AML-193 (cell line): ENCODE data around the gene ZNF500.

ENCODE experiments used
- DNase-seq, 2 experiments: peaks; one replicate each; lab custom pipeline; 2025; lab: John Stamatoyannopoulos, UW

Gene ZNF500

GRCh38 chr16:4772351-4772750 lies 5.4 kb upstream of the ZNF500 start:
- DNase-seq: no peak

DNA sequence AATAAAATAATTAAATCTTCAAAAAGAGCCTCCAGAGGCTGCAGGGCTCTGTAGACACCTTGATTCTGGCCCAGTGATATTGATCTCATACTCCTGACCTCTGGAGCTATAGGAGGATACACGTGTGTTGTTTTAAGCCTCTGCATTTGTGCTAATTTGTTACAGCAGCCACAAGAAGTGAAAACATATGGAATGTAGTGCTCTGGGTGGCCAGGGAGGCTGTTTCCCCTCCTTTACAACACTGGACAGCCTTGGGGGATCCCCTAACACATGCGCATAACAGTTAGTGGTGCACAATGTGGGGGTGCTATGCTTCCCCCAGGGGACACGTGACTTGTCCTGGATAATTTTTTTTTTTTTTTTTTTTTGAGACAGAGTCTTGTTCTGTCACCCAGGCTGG lies 4.7 kb upstream of the ZNF500 start:
- no peak for DNase-seq

DNA sequence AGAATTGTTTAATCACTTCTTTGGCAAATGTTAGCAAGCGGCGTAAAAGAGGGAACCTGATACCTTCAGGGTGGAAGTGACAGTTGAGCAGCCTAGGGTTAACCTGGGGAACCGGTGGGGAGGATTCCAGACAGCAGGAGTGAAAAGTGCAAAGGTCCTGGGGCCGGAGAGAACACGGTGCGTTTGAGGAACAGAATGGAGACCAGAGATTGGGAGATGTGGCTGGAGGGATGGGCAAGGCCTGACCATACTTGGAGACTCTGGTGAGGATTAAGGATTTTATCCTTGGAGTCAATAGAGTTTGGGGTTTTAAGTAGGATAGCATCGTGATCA lies 2.3 kb upstream of the ZNF500 start:
- no peak for DNase-seq

DNA sequence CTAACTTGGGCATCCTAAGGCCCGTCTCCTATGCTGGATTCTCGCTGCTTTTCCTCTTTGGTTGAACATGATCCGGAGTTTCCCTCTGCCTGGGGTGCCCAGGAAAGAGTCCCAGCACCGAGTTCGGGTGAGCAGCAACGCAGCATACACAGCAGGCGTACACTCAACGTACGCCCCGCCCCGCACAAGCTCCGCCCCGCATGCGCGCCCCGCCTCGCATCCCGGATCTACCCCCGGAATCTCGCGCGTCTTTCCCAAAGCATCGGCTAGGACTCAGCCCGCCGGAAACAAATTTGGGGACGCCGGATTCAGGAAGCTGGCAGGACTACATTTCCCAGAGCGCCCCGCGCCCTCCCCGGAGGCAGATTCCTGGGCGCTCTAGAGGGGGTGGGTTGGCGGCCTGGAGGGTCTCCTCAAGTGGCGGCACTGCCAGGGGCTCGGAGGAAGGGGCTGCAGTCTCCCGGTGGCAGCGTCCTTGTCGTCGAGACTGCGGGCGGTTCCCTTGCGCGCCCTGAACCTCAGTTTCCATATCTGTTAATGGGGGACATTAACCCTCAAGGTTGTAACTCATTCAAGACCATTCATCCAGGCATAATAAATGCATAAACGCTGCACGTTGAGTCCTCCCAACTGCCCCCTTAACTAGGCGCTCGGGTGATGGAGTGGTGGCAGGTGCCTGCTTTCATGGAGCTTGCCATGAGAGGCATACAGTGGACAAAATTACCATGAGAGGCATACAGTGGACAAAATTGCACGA lies 1.8 kb upstream of the ZNF500 start:
- DNase-seq: peak in 1 of 2 experiments; percentile 16

- peak; percentile 3 to 16 for DNase-seq
Measured at GRCh38 chr16:4767872-4768548, 1.0 kb upstream of the ZNF500 start.

- DNase-seq: no peak
Measured at GRCh38 chr16:4765511-4766474, 1.2 kb downstream of the ZNF500 start.

- DNase-seq: no peak
Measured at GRCh38 chr16:4763791-4764190, 3.2 kb downstream of the ZNF500 start.

DNA sequence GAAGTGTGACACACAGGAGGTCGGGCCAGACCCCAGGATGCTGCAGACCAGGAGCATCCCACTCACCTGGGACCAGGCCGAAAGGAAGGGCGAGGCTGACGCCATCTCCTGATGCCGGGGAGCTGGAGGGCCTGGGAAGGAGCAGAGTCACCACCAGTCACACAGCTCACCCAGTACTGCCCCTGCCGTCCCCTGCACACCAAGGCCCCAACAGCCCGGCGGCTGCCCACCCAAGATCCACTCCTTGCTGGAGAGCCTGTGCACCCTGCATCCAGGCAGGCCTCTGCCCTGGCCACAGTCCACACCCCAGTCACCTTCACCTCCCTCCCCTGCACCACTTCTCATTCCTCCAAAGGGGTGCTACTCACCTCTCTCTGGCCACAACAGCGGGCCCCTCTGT lies 4.8 kb downstream of the ZNF500 start:
- no peak for DNase-seq

DNA sequence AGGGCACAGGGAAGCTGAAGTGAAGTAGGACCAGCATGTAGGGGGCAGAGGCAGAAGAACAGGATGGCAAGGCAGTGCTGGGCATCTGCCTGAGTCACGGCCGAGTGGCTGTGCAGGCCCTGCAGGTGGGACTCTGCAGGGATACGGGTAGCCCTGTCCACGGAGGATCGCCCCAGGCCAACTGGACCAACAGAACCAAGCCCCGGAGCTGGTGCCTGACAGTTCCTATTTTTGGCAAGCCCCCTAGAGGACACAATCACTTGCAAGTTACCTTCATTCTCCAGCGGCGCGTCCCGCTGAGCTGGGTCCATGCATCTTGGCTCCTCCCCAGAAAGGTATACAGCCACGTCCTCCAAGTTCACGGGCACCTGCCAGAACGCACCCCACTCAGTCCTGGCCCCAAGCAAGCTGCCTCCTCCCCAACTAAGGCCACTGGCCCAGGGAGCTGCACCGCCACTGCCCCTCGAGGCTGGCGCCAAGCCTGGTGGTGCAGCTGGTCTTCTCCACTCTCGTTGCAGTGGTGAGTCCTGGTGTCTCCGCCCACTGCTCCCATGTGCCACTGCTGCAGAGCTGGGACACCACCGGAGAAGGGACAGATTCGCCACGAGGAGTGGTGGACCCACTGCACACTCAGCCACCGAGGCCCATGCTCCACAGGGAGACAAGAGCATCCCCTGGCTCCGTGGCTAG lies 6.6 kb downstream of the ZNF500 start:
- no peak for DNase-seq

DNA sequence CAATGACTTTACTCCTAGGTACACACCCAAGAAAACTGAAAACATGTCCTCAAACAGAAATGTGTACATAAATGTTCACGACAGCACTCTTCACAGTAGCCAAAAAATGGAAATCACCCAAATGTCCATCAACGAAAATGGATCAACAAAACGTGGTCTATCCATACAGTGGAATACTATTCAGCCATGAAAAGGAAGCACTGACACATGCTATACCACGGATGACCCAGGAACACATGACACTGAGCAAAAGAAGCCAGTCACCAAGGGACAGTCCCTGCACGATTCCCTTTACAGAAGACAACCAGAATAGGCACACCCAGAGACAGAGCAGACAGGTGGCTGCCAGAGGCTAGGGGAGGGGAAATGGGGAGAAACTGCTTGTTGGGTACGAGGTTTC lies 11.3 kb downstream of the ZNF500 start:
- no peak for DNase-seq

DNA sequence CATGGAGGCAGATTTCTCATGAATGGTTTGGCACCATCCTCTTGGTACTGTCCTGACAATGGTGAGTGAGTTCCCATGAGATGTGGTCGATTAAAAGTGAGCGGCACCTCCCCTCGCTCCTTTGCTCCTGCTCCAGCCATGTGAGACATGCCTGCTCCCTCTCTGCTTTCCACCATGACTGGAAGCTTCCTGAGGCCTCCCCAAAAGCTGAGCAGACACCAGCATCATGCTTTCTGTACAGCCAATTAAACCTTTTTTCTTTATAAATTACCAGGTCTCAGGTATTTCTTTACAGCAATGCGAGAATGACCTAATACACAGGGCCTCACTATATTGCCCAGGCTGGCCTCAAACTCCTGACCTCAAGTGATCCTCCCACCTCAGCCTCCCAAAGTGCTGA lies 12.1 kb downstream of the ZNF500 start:
- DNase-seq: no peak

DNA sequence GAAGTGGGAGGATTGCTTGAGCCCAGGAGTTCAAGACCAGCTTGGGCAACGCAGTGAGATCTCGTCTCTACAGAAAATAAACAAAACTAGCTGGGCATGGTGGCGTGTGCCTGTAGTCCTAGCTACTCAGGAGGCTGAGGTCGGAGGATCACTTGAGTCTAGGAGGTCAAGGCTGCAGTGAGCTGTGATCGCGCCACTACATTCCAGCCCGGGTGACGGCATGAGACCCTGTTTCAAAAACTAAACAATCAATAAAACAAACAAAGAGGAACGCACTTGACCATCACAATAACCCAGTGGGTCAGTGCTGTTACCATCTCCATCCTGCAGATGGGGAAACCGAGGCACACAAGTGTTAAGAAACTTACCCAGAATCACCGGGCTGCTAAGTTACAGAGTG lies 13.7 kb downstream of the ZNF500 start:
- DNase-seq: no peak

DNA sequence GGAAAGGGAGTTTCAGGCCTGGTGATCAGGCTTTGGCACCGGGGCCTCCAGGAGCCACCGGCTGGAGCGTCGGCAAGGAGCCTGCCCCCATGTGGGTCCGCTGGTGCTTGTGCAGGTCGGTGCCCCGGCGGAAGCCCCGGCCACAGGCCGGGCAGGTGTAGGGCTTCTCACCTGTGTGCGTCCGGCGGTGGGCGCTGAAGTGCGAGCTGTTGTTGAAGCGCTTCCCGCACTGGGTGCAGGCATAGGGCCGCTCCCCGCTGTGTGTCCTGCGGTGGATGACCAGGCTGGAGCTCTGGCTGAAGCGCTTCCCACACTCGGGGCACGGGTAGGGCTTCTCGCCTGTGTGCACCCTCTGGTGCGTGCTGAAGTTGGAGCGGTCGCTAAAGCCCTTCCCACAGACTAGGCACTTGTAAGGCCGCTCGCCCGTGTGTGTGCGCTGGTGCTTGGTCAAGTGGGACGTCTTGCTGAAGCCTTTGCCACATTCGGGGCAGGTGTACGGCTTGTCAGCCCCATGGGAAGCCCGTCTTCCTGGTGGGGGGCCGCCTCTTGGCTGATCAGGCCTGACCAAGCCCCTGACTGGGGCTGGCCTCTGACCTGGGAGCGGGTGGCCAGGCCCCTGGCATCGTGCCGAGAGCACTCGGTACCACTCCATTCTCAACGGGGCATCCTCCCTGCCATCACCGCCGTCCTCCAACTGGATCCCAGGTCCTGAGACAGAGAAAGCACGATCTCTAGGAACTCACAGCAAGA lies 14.4 kb downstream of the ZNF500 start:
- no peak for DNase-seq

DNA sequence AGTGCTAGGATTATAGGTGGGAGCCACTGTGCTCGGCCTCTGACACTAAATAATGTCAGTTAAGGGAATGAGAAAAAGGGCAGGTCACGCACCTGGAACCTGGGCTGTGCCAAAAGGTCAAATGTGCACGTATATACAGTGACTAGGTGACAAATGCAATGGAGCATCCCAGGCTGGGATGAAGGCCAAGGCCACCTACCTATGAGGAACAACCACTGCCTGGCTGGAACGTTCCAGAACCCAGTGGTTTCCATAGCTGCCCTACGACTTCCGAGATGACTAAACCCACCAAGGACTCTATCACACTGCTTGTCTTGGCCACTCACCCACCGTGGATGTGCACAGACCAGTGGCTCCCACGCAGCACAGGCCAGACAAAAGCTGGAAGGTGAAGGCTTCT lies 16.1 kb downstream of the ZNF500 start:
- DNase-seq: no peak

DNA sequence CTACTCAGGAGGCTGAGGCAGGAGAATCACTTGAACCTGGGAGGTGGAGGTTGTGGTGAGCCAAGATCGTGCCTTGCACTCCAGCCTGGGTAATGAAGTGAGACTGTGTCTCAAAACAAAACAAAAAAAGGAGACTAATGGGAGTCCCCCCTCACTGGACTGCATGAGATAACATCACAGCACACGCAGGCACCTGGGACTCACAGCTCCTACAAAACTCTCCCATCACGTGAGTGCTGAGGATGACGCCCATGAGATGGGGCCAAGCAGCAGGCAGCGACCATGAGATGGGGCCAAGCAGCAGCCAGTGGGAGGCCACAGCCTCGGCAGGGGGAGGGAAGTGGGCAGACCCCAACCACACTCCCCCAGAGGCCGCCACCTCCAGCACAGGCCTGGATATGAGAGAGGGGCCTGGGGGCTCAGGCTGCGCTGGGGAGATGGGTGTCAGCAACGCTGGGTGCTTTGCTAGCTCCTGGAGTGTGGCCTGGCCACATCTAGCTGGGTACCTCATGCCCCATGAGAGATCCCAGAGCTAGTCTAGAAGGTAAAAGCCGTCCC lies 17.2 kb downstream of the ZNF500 start:
- DNase-seq: no peak

- DNase-seq: no peak
Measured at GRCh38 chr16:4748682-4749411, 18.1 kb downstream of the ZNF500 start.

- DNase-seq: no peak
Measured at GRCh38 chr16:4747906-4748681, 18.9 kb downstream of the ZNF500 start.

DNA sequence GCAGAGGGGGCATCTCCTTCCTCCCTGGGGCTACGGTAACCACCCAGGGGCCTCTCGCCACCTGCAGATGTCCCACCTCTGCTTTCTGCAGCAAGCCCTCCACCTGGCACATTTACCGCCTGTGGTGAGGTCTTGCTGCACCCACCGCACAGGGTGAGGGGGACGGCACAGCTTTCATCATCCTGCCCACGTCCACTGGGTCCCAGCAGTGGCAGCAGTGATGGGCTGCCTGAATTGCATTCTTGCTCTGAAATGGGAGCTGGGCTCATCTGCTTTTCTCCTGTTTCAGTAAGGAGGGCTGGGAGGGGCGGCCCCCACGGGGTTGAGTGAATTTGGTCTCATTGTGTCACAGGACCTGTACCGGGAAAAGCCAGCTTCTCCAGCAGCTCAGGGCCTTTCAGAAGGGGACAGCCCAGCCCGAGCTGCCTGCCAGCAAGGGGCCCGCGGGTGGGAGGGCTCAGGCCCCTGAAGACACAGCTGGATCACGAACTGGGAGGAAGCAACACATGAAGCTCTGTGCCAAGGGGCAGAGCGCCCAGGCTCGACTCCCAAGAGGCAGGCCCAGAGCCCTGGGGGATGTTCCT lies 19.9 kb downstream of the ZNF500 start:
- no peak for DNase-seq

DNA sequence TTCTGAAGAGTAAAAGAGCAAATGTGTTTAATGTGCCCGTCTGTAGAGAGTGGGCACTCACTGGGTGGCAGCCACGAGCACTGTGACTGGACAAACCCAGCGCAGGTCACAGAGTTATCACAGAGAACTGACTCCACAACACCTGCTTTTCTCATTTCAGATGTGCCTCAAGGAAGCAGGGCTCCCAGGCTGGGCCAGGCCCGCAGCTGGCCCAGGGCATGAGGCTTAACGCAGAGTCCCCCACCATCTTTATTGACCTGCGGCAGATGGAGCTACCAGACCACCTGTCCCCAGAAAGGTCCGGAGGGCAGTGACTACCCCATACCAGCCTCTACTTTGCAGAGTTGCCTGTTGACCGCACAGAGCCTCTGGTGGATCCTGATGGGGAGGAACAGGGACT lies 20.7 kb downstream of the ZNF500 start:
- DNase-seq: no peak
